Upper lobe of right lung (tissue), 1 donor: ENCODE data around the gene GJC1. TPM values are rescaled to one million over a fixed set of nuclear protein-coding genes. Genes with fewer than 3 reads are reported as not detected.
"Not testable (repeated sequence)": the region's sequence is repeated elsewhere in the genome, so short reads cannot be mapped to it uniquely, and the experiment has no call there.

ENCODE experiments used
- ATAC-seq: fragments of 200-7000 bp; cut with Tn5 transposase; one replicate; pipeline ENCODE4 v1.9.1; 2020; ENCODE audit warnings: mild to moderate bottlenecking, moderate library complexity
- DNase-seq: peaks from one replicate; pipeline ENCODE4 v3.0.0-alpha.2; 2020
- H3K27ac ChIP-seq: fragments of 200-600 bp; one replicate; pipeline ENCODE4 v1.8.0; 2022
- H3K27me3 ChIP-seq: fragments of 200-600 bp; one replicate; pipeline ENCODE4 v1.8.0; 2022; ENCODE audit warnings: mild to moderate bottlenecking
- H3K36me3 ChIP-seq: fragments of 200-600 bp; one replicate; pipeline ENCODE4 v1.8.0; 2022
- H3K4me1 ChIP-seq: fragments of 200-600 bp; one replicate; pipeline ENCODE4 v1.8.0; 2022
- H3K4me3 ChIP-seq: fragments of 200-600 bp; one replicate; pipeline ENCODE4 v1.8.0; 2022; ENCODE audit warnings: mild to moderate bottlenecking
- H3K9me3 ChIP-seq: fragments of 200-600 bp; one replicate; pipeline ENCODE4 v1.8.0; 2022
- CTCF ChIP-seq: fragments of 200-600 bp; IDR thresholded peaks from one replicate; pipeline ENCODE4 v1.8.0; 2022; ENCODE audit warnings: antibody characterized with exemption
- intact Hi-C: fragments of 100-400 bp; cut with DNase I; formaldehyde crosslinking; loops from one replicate; pipeline ENCODE4 v1.11.0; 2022
- total RNA-seq: library from RNA; stranded (reverse); fragmentation: NEBNext Ultra II Directional; extraction: Animal tissue kit (Norgen Biotek cat#: 25700); gene quantifications from one replicate; pipeline ENCODE4 v1.2.1, GENCODE V29; 2021
- donor health status: DM: no; HTN: yes; CAD: no; lungs with severe emphysema.

Gene GJC1
- total RNA-seq, 1 donor from 2014 or later = 22.8 TPM

GRCh38 chr17:44831371-44831770 is 1.3 kb upstream of the GJC1 start:
- Histone ChIP-seq H3K4me3 (no peak overlapping the region), H3K9me3 (no peaks in the 10 kb centered on the region), H3K27ac (no peak overlapping the region), H3K36me3 (no peaks in the 10 kb centered on the region), H3K27me3 (peaks cover 61% of the 10 kb centered on the region), H3K4me1 (no peaks in the 10 kb centered on the region)
- DNase-seq = no peak
- intact Hi-C loops = no loop called here
- TF ChIP-seq CTCF = no peak
- no peak for ATAC-seq

GRCh38 chr17:44830359-44831288 is 537 bp upstream of the GJC1 start:
- peak; percentile 48 for ATAC-seq
- Histone ChIP-seq H3K9me3 (no peaks in the 10 kb centered on the region), H3K36me3 (no peaks in the 10 kb centered on the region), H3K27ac (peak overlapping the region; percentile 60), H3K27me3 (peaks cover 69% of the 10 kb centered on the region), H3K4me3 (peak overlapping the region; percentile 49), H3K4me1 (no peaks in the 10 kb centered on the region)
- peak; percentile 62 for DNase-seq
- intact Hi-C loops = no loop called here
- no peak for TF ChIP-seq CTCF

- no peaks in the 10 kb centered on the region for H3K36me3 ChIP-seq
- no peaks in the 10 kb centered on the region for H3K9me3 ChIP-seq
- H3K4me1 ChIP-seq = no peaks in the 10 kb centered on the region
- DNase-seq (no peak), ATAC-seq (no peak)
- intact Hi-C loops = no loop called here
- H3K27me3 ChIP-seq = peaks cover 80% of the 10 kb centered on the region
- peak overlapping the region; percentile 71 for H3K27ac ChIP-seq
- H3K4me3 ChIP-seq = peak overlapping the region; percentile 49
- no peak for TF ChIP-seq CTCF
These were observed 1.1 kb downstream of the GJC1 start for GRCh38 chr17:44828919-44829522.

- no peak for TF ChIP-seq CTCF
- H3K36me3 ChIP-seq = no peaks in the 10 kb centered on the region
- intact Hi-C loops = no loop called here
- H3K27ac ChIP-seq = no peak overlapping the region
- peaks cover 79% of the 10 kb centered on the region for H3K27me3 ChIP-seq
- DNase-seq (no peak), ATAC-seq (no peak)
- no peaks in the 10 kb centered on the region for H3K4me1 ChIP-seq
- peak overlapping the region; percentile 49 for H3K4me3 ChIP-seq
- H3K9me3 ChIP-seq = no peaks in the 10 kb centered on the region
These were observed 2.2 kb downstream of the GJC1 start for GRCh38 chr17:44827863-44828262.

- Histone ChIP-seq H3K36me3 (no peaks in the 10 kb centered on the region), H3K4me1 (no peaks in the 10 kb centered on the region), H3K9me3 (no peaks in the 10 kb centered on the region), H3K27me3 (peaks cover 69% of the 10 kb centered on the region), H3K4me3 (no peak overlapping the region), H3K27ac (no peak overlapping the region)
- DNase-seq (peak; percentile 21), ATAC-seq (no peak)
- intact Hi-C loops = no loop called here
- no peak for TF ChIP-seq CTCF
These were observed 3.8 kb downstream of the GJC1 start for GRCh38 chr17:44826123-44826790.

GRCh38 chr17:44825236-44825635 is 4.9 kb downstream of the GJC1 start:
- H3K4me3 ChIP-seq, H3K36me3 ChIP-seq, intact Hi-C loops, H3K9me3 ChIP-seq, H3K4me1 ChIP-seq, DNase-seq, ATAC-seq, H3K27ac ChIP-seq: not testable (repeated sequence)
- peaks cover 59% of the 10 kb centered on the region for H3K27me3 ChIP-seq
